GM21381 (cell line): ENCODE data around the gene ANKRD33B.
"Not testable (repeated sequence)": the region's sequence is repeated elsewhere in the genome, so short reads cannot be mapped to it uniquely, and the experiment has no call there.

Experiments
- ATAC-seq: cut with Tn5 transposase; IDR thresholded peaks from one replicate; pipeline ENCODE4 v1.9.1; 2021; ENCODE audit warnings: mild to moderate bottlenecking, moderate library complexity; ENCODE audit not compliant: unreplicated experiment

Gene ANKRD33B

GRCh38 chr5:10556289-10556807, 7.5 kb upstream of the ANKRD33B start:
- ATAC-seq, result no peak

GRCh38 chr5:10556893-10557746, 6.8 kb upstream of the ANKRD33B start:
- ATAC-seq, result no peak

- no peak for ATAC-seq
Observed at GRCh38 chr5:10559151-10559550, 4.7 kb upstream of the ANKRD33B start.

DNA sequence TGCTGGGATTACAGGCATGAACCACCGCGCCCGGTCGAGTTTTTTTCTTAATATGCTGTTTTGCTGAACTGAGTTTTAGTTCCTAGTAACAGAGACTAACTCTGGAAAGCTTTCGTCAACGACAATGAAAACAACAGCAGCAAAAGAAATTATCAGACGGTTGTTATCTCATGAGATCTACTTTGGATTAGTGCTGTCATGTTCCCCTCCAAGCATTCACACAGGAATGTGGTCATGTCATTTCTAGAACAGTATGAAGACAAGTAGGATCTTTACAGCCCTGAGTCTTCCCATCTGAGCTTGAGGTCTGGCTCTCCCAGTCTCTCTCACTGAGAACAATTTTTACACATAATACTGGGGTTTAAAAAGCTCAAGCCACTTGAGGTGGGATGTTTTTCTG, 4.0 kb upstream of the ANKRD33B start:
- no peak for ATAC-seq

DNA sequence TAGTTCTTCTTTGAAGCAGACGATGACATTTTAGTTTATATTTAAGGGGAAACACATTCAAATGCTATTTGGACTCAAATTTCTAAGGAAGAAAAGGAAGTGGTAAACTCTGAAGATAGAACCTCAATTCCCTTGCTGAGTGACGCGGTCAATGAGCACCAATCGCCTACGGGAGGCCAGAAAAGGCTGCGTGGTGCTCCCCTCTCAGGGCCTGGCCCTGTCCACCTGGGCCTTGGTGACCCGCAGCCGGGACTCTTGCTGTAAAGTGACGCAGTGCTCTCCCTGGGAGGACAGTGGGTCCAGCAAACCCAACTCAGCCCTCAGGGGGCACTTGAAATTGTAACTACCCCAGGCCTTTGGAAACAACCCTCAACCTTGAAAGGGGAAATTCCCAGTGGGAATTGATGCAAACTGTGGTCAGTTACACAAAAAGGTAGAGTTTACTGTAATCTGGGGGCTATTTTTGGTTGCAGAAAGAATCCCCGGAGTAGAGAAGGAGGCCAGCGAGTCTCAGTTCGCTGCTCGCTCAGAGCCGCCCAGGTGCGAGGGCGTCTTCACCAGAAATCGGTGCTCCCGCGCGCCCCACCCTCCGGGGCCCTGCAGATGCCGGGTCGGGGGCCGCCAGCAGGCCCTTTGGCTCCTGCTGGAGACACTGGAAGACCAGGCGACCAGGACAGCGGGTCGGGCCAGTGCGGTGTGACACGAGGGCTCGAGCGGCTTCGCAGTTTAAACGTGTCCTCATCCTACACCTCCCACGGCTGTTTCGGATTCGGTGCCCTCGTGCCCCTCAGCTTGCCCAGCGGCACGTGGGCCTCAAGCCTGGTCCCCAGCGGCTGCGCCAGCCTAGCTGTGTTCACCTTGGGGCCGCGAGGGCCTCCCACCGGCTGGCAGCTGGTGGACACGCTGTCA, 1.4 kb upstream of the ANKRD33B start:
- ATAC-seq, result peak; percentile 14

GRCh38 chr5:10563110-10563944, 543 bp upstream of the ANKRD33B start:
- peak; percentile 27 for ATAC-seq

GRCh38 chr5:10564838-10565784, 1.2 kb downstream of the ANKRD33B start:
- no peak for ATAC-seq

- no peak for ATAC-seq
Observed at GRCh38 chr5:10565785-10566542, 2.1 kb downstream of the ANKRD33B start.

DNA sequence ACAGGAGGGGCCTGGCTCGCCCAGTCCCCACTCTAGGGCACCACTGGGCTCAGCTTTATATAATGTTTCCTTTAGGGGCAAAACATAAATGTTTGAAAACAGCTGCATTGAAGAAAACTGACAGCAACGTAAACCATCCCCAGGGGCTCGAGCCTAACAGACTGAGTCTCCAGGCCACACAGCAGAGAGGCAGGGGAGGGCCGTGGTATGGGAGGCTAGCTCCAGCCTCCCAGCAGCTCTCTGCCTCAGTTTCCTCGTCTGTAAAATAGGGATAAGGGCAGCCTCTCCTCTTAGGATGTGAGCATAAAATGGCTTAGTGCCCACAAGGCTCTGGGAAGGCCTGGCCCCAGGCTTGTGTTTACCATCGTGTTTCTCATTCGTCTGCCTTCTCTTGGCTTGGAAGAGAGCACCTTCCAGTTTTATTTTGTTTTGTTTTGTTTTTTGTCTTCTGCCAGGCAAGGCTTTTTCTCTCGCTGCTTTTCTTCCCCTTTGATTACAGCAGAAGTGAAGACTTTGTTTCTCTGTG, 2.7 kb downstream of the ANKRD33B start:
- ATAC-seq, result no peak

DNA sequence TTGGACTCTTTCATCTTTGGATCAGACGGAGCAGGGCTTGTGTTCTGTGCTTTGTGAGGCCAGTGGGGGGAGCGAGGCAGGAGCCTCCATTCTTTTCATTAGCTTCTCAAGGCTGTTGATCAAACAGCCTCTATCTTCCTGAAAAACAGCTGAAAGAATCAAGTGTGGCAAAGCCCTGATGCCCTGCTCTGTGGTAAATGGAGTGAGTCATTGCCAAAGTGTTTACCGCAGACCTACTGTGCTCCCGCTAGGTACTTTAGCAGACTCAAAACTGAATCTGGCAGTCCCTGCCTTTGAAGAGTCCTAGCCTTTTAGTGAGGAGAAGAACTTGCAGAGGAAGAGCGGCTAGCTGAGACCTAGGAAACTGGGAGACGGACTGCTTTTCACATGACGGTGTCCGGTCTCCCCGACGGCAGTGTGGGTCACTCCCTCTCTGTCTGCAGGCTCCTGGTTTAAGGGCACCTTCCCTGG, 3.3 kb downstream of the ANKRD33B start:
- ATAC-seq, result no peak

GRCh38 chr5:10567781-10568321, 4.0 kb downstream of the ANKRD33B start:
- no peak for ATAC-seq

GRCh38 chr5:10570540-10570939, 6.7 kb downstream of the ANKRD33B start:
- not testable (repeated sequence) for ATAC-seq

- no peak for ATAC-seq
Observed at GRCh38 chr5:10572451-10572850, 8.6 kb downstream of the ANKRD33B start.

- no peak for ATAC-seq
Observed at GRCh38 chr5:10573487-10574145, 9.7 kb downstream of the ANKRD33B start.

- not testable (repeated sequence) for ATAC-seq
Observed at GRCh38 chr5:10574879-10575278, 11.0 kb downstream of the ANKRD33B start.

- no peak for ATAC-seq
Observed at GRCh38 chr5:10576121-10576789, 12.4 kb downstream of the ANKRD33B start.

GRCh38 chr5:10576790-10577189, 12.9 kb downstream of the ANKRD33B start:
- no peak for ATAC-seq
